ENCODE results near the gene MPC2.
A peak's percentile ranks its signal among the peaks of the same experiment; 100 is the strongest.

GRCh38 chr1:167935216-167936067 lies 1.4 kb downstream of the MPC2 start:
- TF ChIP-seq CTCF (IDR thresholded peaks at IDR 0.05) = no peak
- TF ChIP-seq POLR2A (IDR thresholded peaks at IDR 0.05) = peak; percentile 56 to 90
